ENCODE data around the gene VPS26A.
A peak's percentile ranks its signal among the peaks of the same experiment; 100 is the strongest.
"Not testable (repeated sequence)": the region's sequence is repeated elsewhere in the genome, so short reads cannot be mapped to it uniquely, and the experiment has no call there.

VPS26A gene

DNA sequence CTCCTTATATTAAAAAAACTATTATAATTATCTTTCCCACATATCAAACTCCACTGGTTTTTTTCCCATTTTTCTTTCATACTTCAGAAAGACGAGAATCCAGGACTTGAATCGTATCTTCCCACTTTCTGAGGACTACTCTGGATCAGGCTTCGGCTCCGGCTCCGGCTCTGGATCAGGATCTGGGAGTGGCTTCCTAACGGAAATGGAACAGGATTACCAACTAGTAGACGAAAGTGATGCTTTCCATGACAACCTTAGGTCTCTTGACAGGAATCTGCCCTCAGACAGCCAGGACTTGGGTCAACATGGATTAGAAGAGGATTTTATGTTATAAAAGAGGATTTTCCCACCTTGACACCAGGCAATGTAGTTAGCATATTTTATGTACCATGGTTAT lies 20.2 kb upstream of the VPS26A start:
- DNase-seq, result no peak

DNA sequence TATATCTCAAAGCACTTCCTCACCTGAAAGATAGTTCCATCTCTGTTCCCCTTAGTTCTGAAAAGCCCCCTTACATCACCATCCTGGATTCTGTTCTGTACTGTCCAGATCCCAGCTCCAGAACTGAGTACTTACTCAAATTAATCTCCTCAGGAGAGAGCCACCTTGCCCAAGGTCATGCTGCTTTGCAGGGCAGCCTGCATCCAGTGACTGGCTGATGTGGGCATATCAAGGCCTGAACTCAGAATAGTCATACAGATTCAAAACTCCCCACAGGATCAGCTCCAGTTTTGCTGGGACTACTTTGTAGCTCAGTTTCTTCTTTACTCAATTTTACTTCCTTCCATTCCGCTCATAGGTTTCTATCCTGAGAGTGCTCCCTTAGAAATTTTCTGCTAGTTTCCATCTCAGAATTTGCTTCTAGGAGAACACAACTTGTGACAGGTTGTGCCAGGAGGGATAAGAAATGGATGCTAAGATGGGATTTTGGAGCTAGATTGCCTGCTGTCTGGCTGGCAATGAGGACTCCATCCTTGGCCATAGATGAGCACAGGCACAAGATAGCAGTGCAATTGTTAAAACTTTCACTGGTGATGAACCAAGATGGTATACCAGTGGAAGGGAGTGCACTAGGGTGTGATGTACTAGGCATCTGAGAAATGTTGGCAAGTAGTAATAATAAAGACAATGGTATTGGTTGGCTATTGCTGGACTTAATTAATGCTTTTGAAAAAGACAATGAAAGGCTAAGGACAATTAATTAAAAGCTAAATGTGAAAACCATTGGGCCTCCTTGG lies 18.8 kb upstream of the VPS26A start:
- no peak for DNase-seq

DNA sequence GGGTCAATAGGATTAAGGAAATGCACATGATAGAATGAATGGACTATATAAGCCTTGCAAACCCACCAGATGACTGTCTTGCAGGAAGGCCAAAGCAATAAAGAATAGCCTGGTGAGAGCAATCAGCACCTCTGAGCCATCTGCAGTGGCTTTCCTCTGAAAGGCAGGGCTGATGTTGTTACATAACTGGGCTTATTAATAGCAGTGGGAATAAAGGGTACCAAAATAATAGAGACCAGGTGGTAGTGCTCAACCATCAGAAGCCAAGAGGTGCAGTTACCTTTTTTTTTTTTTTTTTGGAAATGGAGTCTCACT lies 16.8 kb upstream of the VPS26A start:
- DNase-seq, result no peak

DNA sequence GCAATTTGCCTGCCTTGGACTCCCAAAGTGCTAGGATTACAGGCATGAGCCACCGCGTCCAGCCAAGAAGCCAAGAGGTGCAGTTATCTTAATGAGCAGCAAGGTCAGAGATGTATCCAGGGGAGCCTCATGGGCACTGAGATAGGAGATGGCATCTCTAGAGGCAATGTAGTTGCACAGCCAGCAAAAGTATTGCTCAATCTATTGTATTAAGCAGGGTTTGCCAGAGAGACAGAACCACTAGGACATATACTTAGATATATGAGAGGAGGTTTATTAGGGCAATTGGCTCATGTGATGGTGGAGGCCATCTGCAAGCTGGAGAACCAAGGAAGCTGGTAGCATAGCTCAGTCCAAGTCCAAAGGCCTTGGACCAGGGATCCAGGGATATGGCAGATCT lies 16.3 kb upstream of the VPS26A start:
- DNase-seq, result no peak

GRCh38 chr10:69119896-69120295 lies 4.1 kb upstream of the VPS26A start:
- no peak for DNase-seq

DNA sequence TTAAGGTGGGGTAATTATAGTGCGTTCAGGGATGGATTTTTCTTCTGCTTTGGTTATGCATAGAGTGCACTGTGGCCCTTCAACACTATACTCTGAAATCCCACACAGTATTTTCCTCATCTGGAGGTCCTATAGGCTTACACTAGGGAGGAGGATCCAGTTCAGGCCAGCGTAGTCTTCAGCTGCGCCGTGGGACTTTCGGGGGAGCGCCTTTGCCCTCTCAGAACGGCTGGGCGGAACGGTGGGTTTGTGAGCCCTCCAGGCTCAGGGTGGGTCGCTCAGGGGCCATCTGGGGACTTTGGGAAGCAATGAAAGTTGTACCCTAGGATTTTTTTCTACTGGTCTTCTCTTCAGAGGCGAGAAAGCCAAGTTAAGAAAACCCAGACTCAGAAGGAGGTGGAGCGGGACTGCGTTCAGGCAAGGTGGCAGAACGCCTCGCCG lies 652 bp upstream of the VPS26A start:
- DNase-seq, result peak in 1 of 5 donors; percentile 15

- peak; percentile 13 to 80 (median 23) for DNase-seq
Observed at GRCh38 chr10:69124563-69125268, 738 bp downstream of the VPS26A start.

- DNase-seq, result no peak
Observed at GRCh38 chr10:69125554-69125953, 1.6 kb downstream of the VPS26A start.

GRCh38 chr10:69130251-69130650 lies 6.3 kb downstream of the VPS26A start:
- DNase-seq, result no peak

DNA sequence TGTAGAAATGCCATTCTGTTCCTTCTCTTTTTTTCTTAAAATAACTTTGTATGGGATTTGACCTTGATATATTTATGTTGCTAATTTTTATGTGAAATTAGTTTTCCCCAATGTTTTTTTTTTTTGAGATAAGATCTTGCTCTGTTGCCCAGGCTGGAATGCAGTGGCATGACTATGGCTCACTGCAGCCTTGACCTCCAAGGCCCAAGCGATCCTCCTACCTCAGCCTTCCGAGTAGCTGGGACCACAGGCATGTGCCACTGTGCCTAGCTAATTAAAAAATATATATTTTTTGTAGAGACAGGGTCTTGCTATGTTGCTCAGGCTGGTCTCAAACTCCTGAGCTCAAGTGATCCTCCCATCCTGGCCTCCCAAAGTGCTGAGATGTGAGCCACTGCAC lies 16.0 kb downstream of the VPS26A start:
- no peak for DNase-seq

GRCh38 chr10:69141304-69141703 lies 17.3 kb downstream of the VPS26A start:
- DNase-seq, result no peak

DNA sequence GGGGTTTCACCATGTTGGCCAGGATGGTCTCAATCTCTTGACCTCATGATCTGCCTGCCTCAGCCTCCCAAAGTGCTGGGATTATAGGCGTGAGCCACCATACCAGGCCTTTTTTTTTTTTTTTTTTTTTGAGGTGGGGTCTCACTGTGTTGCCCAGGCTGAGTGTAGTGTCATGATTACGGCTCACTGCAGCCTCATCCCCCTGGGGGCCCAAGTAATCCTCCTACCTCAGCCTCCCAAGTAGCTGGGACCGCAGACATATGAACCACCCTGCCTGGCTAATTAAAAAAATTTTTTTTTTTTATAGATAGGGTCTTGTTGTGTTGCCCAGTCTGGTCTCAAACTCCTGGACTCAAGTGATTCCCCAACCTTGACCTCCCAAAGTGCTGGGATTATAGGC lies 18.1 kb downstream of the VPS26A start:
- DNase-seq, result not testable (repeated sequence)

GRCh38 chr10:69142983-69143382 lies 19.0 kb downstream of the VPS26A start:
- DNase-seq, result no peak

- no peak for DNase-seq
Observed at GRCh38 chr10:69145329-69145728, 21.4 kb downstream of the VPS26A start.

- DNase-seq, result no peak
Observed at GRCh38 chr10:69145864-69146263, 21.9 kb downstream of the VPS26A start.

DNA sequence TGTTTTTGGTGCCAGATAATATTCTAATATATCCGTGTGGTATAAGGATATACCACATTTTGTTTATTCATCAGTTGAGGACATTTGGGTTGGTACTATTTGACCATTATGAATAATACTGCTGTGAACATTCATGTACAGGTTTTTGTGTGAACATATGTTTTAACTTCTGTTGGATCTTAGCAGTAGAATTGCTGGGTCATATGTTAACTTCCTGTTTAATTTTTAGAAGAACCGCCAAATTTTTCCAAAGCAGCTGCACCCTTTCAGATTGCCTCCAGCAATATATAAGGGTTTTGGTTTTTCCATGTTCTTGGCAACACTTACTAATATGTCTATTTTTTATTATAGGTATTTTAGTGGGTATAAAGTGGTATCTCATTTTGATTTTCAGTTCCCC lies 22.8 kb downstream of the VPS26A start:
- no peak for DNase-seq

GRCh38 chr10:69151984-69152383 lies 28.0 kb downstream of the VPS26A start:
- DNase-seq, result no peak

- no peak for DNase-seq
Observed at GRCh38 chr10:69153227-69153626, 29.2 kb downstream of the VPS26A start.

GRCh38 chr10:69160809-69161241 lies 36.8 kb downstream of the VPS26A start:
- DNase-seq, result no peak

- DNase-seq, result no peak
Observed at GRCh38 chr10:69168493-69168892, 44.5 kb downstream of the VPS26A start.

DNA sequence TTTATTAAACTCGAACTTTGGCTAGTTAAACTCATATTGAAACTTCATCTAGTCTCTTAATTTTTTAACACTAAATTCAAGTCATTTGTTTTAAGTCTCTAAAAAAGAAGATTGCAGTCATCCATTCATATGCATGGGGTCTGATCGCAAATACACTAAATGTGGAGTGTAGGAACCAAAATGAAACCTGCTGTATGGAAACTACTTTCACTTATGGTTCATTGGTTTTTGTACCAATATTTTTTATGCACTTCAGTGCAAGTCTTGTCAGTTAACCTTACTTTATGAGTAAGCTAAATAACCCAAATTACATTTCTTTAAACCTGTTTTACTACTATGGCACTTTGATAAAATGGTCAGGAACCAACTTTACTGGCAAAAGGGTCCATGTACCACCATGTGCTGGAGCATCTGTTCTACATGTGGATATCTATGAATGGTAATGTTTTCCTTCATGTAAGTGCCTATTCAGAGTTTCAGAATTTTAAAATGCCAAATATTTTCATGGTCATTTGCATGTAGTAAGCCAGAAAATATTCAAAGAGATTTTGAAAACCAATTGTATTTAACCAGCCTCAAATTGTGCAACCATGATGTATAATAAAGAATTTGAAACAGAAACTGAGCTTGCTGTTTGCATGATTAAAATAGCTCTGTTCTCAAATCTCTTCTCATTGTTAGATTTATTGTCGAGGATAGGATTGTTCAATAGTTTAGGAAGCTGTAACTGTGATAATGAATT lies 48.4 kb downstream of the VPS26A start:
- DNase-seq, result no peak

DNA sequence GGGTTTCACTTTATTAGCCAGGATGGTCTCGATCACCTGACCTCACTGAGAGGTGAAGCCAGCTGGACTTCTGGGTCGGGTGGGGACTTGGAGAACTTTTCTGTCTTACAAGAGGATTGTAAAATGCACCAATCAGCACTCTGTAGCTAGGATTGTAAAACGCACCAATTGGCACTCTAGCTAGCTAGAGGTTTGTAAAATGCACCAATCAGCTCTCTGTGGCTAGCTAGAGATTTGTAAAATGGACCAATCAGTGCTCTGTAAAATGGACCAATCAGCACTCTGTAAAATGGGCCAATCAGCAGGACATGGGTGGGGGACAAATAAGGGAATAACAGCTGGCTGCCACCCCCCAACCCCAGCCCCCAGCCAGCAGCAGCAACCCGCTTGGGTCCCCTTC lies 51.3 kb downstream of the VPS26A start:
- not testable (repeated sequence) for DNase-seq

GRCh38 chr10:69176823-69177222 lies 52.8 kb downstream of the VPS26A start:
- DNase-seq, result no peak

Data from T-helper 1 cell (primary cell).